Measurements from ENCODE around the gene CDH4. TPM values are rescaled to one million over a fixed set of nuclear protein-coding genes. Genes with fewer than 3 reads are reported as not detected.

The CDH4 gene
- polyA plus RNA-seq, 1 donor (not counting 4 experiments of a cell fraction or from before 2014, with no cell fraction given), result 2.2 TPM

GRCh38 chr20:61954276-61955021 lies 702.4 kb downstream of the CDH4 start:
- Histone ChIP-seq H3K79me2 (ENCODE audit: control insufficient read depth, insufficient read depth, low read length) (no peaks in the 10 kb centered on the region), H3K4me1 (ENCODE audit: control insufficient read depth, extremely low read depth, insufficient read depth, low read length) (no peaks in the 10 kb centered on the region), H3K4me2 (ENCODE audit: control insufficient read depth, extremely low read depth, insufficient read depth, low read depth, low read length) (no peak overlapping the region), H3K36me3 (ENCODE audit: control insufficient read depth in 2 of 2, extremely low read depth in 1 of 2, insufficient read depth in 2 of 2, low read length in 2 of 2) (no peaks in the 10 kb centered on the region), H2AFZ (ENCODE audit: control insufficient read depth, low read length) (no peak overlapping the region), H3K9me3 (ENCODE audit: control insufficient read depth, low read depth, low read length) (no peaks in the 10 kb centered on the region), H4K20me1 (ENCODE audit: control insufficient read depth, extremely low read depth, insufficient read depth, low read length) (no peaks in the 10 kb centered on the region), H3K9me1 (ENCODE audit: control insufficient read depth, extremely low read depth, insufficient read depth, low read length) (no peaks in the 10 kb centered on the region), H3K27me3 (ENCODE audit: control insufficient read depth, extremely low read depth, insufficient read depth, low read length) (peaks cover 18% of the 10 kb centered on the region), H3K27ac (ENCODE audit: control insufficient read depth, insufficient read depth, low read length) (no peak overlapping the region), H3K4me3 (ENCODE audit: control insufficient read depth in 2 of 3, extremely low read depth in 1 of 3, insufficient read depth in 2 of 3, low read depth in 1 of 3, low read length in 3 of 3) (no peak overlapping the region), H3K9ac (ENCODE audit: control insufficient read depth, extremely low read depth, insufficient read depth, low read length) (no peak overlapping the region)
- TF ChIP-seq CTCF (optimal IDR thresholded peaks at IDR 0.05 in 1 of 3, IDR thresholded peaks at IDR 0.05 in 1 of 3, conservative IDR thresholded peaks at IDR 0.05 in 1 of 3; ENCODE audit: extremely low read depth in 1 of 3, insufficient read depth in 2 of 3, low read length in 3 of 3) (no peak), EZH2 (IDR thresholded peaks at IDR 0.05; ENCODE audit: low read length) (no peak)
- dilution Hi-C loops (cut with MboI; ENCODE audit: extremely low pct_ligation_motif_present, low sequenced_read_pairs), result no loop called here
- no peak for DNase-seq (ENCODE audit: low read depth, low spot score)
- no peak for FAIRE-seq

- Histone ChIP-seq H3K4me1 (ENCODE audit: control insufficient read depth, extremely low read depth, insufficient read depth, low read length) (no peaks in the 10 kb centered on the region), H3K4me2 (ENCODE audit: control insufficient read depth, extremely low read depth, insufficient read depth, low read depth, low read length) (no peak overlapping the region), H3K36me3 (ENCODE audit: control insufficient read depth in 2 of 2, extremely low read depth in 1 of 2, insufficient read depth in 2 of 2, low read length in 2 of 2) (no peaks in the 10 kb centered on the region), H3K79me2 (ENCODE audit: control insufficient read depth, insufficient read depth, low read length) (no peaks in the 10 kb centered on the region), H3K9me1 (ENCODE audit: control insufficient read depth, extremely low read depth, insufficient read depth, low read length) (no peaks in the 10 kb centered on the region), H3K27me3 (ENCODE audit: control insufficient read depth, extremely low read depth, insufficient read depth, low read length) (peaks cover 17% of the 10 kb centered on the region), H3K4me3 (ENCODE audit: control insufficient read depth in 2 of 3, extremely low read depth in 1 of 3, insufficient read depth in 2 of 3, low read depth in 1 of 3, low read length in 3 of 3) (no peak overlapping the region), H4K20me1 (ENCODE audit: control insufficient read depth, extremely low read depth, insufficient read depth, low read length) (no peaks in the 10 kb centered on the region), H2AFZ (ENCODE audit: control insufficient read depth, low read length) (no peak overlapping the region), H3K27ac (ENCODE audit: control insufficient read depth, insufficient read depth, low read length) (no peak overlapping the region), H3K9me3 (ENCODE audit: control insufficient read depth, low read depth, low read length) (no peaks in the 10 kb centered on the region), H3K9ac (ENCODE audit: control insufficient read depth, extremely low read depth, insufficient read depth, low read length) (no peak overlapping the region)
- no peak for DNase-seq (ENCODE audit: low read depth, low spot score)
- TF ChIP-seq CTCF (optimal IDR thresholded peaks at IDR 0.05 in 1 of 3, IDR thresholded peaks at IDR 0.05 in 1 of 3, conservative IDR thresholded peaks at IDR 0.05 in 1 of 3; ENCODE audit: extremely low read depth in 1 of 3, insufficient read depth in 2 of 3, low read length in 3 of 3), result no peak
- dilution Hi-C loops (cut with MboI; ENCODE audit: extremely low pct_ligation_motif_present, low sequenced_read_pairs), result no loop called here
- no peak for FAIRE-seq
Observed at GRCh38 chr20:61955668-61956395, 703.8 kb downstream of the CDH4 start.

All from keratinocyte (primary cell).